Measurements from ENCODE around the gene KIAA0930. TPM values are rescaled to one million over a fixed set of nuclear protein-coding genes. Genes with fewer than 3 reads are reported as not detected.
A peak's percentile ranks its signal among the peaks of the same experiment; 100 is the strongest.

KIAA0930 gene
- total RNA-seq, 1 donor: 43.4 TPM

GRCh38 chr22:45276507-45277105 is 35.9 kb upstream of the KIAA0930 start:
- Histone ChIP-seq H3K9me3 (ENCODE audit: low read depth, low read length) (no peaks in the 10 kb centered on the region), H2AFZ (ENCODE audit: low read length) (no peak overlapping the region), H3K36me3 (ENCODE audit: insufficient read depth, low read length) (no peaks in the 10 kb centered on the region), H3K27me3 (ENCODE audit: insufficient read depth, low read length) (peaks cover 9% of the 10 kb centered on the region), H3K27ac (ENCODE audit: low read depth, low read length) (no peak overlapping the region), H4K20me1 (ENCODE audit: insufficient read depth, low read length) (no peaks in the 10 kb centered on the region), H3K4me1 (ENCODE audit: insufficient read depth, low read length) (peaks cover 4% of the 10 kb centered on the region), H3K79me2 (ENCODE audit: insufficient read depth, low read length) (no peaks in the 10 kb centered on the region), H3K4me3 (ENCODE audit: insufficient read depth, low read length) (no peak overlapping the region), H3K4me2 (ENCODE audit: insufficient read depth, low read length) (no peak overlapping the region)
- DNase-seq (ENCODE audit: insufficient read length, low spot score, missing footprints): no peak
- no peak for TF ChIP-seq CTCF (IDR thresholded peaks at IDR 0.05; ENCODE audit: extremely low read depth, low read depth, low read length)

- no peaks in the 10 kb centered on the region for H3K36me3 ChIP-seq (ENCODE audit: insufficient read depth, low read length)
- no peak overlapping the region for H3K4me2 ChIP-seq (ENCODE audit: insufficient read depth, low read length)
- TF ChIP-seq CTCF (IDR thresholded peaks at IDR 0.05; ENCODE audit: extremely low read depth, low read depth, low read length): no peak
- no peaks in the 10 kb centered on the region for H4K20me1 ChIP-seq (ENCODE audit: insufficient read depth, low read length)
- H3K4me3 ChIP-seq (ENCODE audit: insufficient read depth, low read length): no peak overlapping the region
- peaks cover 4% of the 10 kb centered on the region for H3K4me1 ChIP-seq (ENCODE audit: insufficient read depth, low read length)
- peaks cover 27% of the 10 kb centered on the region for H3K27me3 ChIP-seq (ENCODE audit: insufficient read depth, low read length)
- no peak overlapping the region for H3K27ac ChIP-seq (ENCODE audit: low read depth, low read length)
- no peaks in the 10 kb centered on the region for H3K79me2 ChIP-seq (ENCODE audit: insufficient read depth, low read length)
- H2AFZ ChIP-seq (ENCODE audit: low read length): no peak overlapping the region
- no peaks in the 10 kb centered on the region for H3K9me3 ChIP-seq (ENCODE audit: low read depth, low read length)
- no peak for DNase-seq (ENCODE audit: insufficient read length, low spot score, missing footprints)
Observed at GRCh38 chr22:45273452-45274075, 32.9 kb upstream of the KIAA0930 start.

- Histone ChIP-seq H3K4me2 (ENCODE audit: insufficient read depth, low read length) (no peak overlapping the region), H3K79me2 (ENCODE audit: insufficient read depth, low read length) (no peaks in the 10 kb centered on the region), H3K27ac (ENCODE audit: low read depth, low read length) (no peak overlapping the region), H3K36me3 (ENCODE audit: insufficient read depth, low read length) (no peaks in the 10 kb centered on the region), H3K4me3 (ENCODE audit: insufficient read depth, low read length) (no peak overlapping the region), H4K20me1 (ENCODE audit: insufficient read depth, low read length) (no peaks in the 10 kb centered on the region), H3K4me1 (ENCODE audit: insufficient read depth, low read length) (peaks cover 4% of the 10 kb centered on the region), H3K9me3 (ENCODE audit: low read depth, low read length) (no peaks in the 10 kb centered on the region), H3K27me3 (ENCODE audit: insufficient read depth, low read length) (peaks cover 27% of the 10 kb centered on the region), H2AFZ (ENCODE audit: low read length) (no peak overlapping the region)
- no peak for DNase-seq (ENCODE audit: insufficient read length, low spot score, missing footprints)
- no peak for TF ChIP-seq CTCF (IDR thresholded peaks at IDR 0.05; ENCODE audit: extremely low read depth, low read depth, low read length)
Observed at GRCh38 chr22:45272498-45272897, 31.8 kb upstream of the KIAA0930 start.

DNA sequence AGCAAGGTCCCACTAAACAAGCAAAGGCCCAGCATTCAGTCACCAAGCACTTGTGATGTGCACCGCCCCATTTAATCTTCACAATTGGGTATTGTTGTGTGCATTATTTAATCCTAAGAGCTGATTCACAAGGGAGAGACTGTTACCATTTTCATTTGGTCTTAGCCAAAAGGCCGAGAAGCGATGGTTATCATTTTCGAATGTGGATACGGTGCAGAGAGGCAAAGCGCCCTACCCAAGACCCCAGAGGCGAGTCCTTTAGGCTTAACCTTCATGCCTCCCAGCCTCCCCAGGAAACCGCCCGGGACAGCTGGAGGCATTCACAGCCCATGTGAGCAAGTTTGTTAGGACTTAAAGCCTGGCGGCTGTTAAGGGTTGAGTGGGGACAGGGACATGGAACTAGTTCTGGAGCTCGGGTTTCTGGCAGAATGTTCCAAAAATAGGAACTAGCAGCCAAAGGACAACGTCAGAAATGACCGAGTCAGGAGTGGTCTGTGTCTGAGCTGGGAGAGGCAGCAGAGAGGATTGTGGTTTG is 31.0 kb upstream of the KIAA0930 start:
- peak overlapping the region; percentile 23 for H3K4me2 ChIP-seq (ENCODE audit: insufficient read depth, low read length)
- peak overlapping the region; percentile 85 for H2AFZ ChIP-seq (ENCODE audit: low read length)
- no peaks in the 10 kb centered on the region for H3K79me2 ChIP-seq (ENCODE audit: insufficient read depth, low read length)
- no peaks in the 10 kb centered on the region for H3K9me3 ChIP-seq (ENCODE audit: low read depth, low read length)
- H3K27me3 ChIP-seq (ENCODE audit: insufficient read depth, low read length): peaks cover 27% of the 10 kb centered on the region
- no peaks in the 10 kb centered on the region for H3K36me3 ChIP-seq (ENCODE audit: insufficient read depth, low read length)
- DNase-seq (ENCODE audit: insufficient read length, low spot score, missing footprints): no peak
- no peak for TF ChIP-seq CTCF (IDR thresholded peaks at IDR 0.05; ENCODE audit: extremely low read depth, low read depth, low read length)
- H3K4me1 ChIP-seq (ENCODE audit: insufficient read depth, low read length): peaks cover 4% of the 10 kb centered on the region
- no peak overlapping the region for H3K27ac ChIP-seq (ENCODE audit: low read depth, low read length)
- H3K4me3 ChIP-seq (ENCODE audit: insufficient read depth, low read length): peak overlapping the region; percentile 30
- no peaks in the 10 kb centered on the region for H4K20me1 ChIP-seq (ENCODE audit: insufficient read depth, low read length)

Data from osteoblast (primary cell).